ENCODE measurements around the gene ZNF467.

The ZNF467 gene

DNA sequence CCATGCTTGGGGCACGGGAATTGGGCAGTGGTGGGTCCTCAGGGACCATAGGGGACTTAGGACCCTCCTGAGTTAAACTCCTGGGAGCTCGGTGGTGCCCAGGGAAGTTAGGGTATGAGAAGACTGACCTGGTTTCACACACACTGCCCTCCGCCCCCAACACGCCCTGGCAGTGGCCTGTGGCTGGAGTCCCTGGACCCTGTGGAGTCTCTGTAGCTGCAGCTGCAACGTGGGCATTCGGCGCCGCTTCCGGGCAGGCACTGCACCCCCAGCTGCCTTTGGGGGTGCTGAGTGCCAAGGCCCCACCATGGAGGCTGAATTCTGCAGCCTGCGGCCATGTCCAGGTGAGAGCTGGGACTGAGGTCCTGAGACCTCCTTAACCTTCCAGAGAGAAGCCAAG is 34.9 kb upstream of the ZNF467 start:
- no peak for DNase-seq (ENCODE audit: low read depth in 2 of 3, low spot score in 1 of 3)

GRCh38 chr7:149806726-149807125 is 33.3 kb upstream of the ZNF467 start:
- DNase-seq (ENCODE audit: low read depth in 2 of 3, low spot score in 1 of 3), result no peak

- DNase-seq (ENCODE audit: low read depth in 2 of 3, low spot score in 1 of 3), result no peak
Observed at GRCh38 chr7:149804106-149804505, 30.7 kb upstream of the ZNF467 start.

- no peak for DNase-seq (ENCODE audit: low read depth in 2 of 3, low spot score in 1 of 3)
Observed at GRCh38 chr7:149803551-149804074, 30.2 kb upstream of the ZNF467 start.

- no peak for DNase-seq (ENCODE audit: low read depth in 2 of 3, low spot score in 1 of 3)
Observed at GRCh38 chr7:149802966-149803365, 29.6 kb upstream of the ZNF467 start.

GRCh38 chr7:149801816-149802215 is 28.4 kb upstream of the ZNF467 start:
- DNase-seq (ENCODE audit: low read depth in 2 of 3, low spot score in 1 of 3), result no peak

GRCh38 chr7:149801002-149801566 is 27.7 kb upstream of the ZNF467 start:
- no peak for DNase-seq (ENCODE audit: low read depth in 2 of 3, low spot score in 1 of 3)

DNA sequence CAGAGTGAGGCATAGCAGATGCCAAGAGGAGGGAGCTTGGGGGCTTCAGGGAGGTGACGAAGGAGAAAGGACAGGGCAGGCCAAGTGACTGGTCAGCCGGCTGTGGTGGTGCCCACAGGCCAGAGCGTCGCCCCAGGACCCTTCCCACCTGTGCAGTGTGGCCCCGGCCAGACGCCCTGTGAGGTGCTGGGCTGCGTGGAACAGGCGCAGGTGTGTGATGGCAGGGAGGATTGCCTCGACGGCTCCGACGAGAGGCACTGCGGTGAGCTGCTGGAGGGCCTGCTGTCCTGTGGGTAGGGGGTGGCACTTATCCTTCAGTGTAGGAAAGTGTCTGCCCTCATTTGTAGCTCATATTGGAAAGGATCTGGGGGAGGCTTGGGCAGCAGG is 26.8 kb upstream of the ZNF467 start:
- no peak for DNase-seq (ENCODE audit: low read depth in 2 of 3, low spot score in 1 of 3)

- DNase-seq (ENCODE audit: low read depth in 2 of 3, low spot score in 1 of 3), result peak; percentile 28 to 41 (median 30)
Observed at GRCh38 chr7:149799397-149800168, 26.2 kb upstream of the ZNF467 start.

- no peak for DNase-seq (ENCODE audit: low read depth in 2 of 3, low spot score in 1 of 3)
Observed at GRCh38 chr7:149797771-149798170, 24.4 kb upstream of the ZNF467 start.

GRCh38 chr7:149796287-149796860 is 23.0 kb upstream of the ZNF467 start:
- DNase-seq (ENCODE audit: low read depth in 2 of 3, low spot score in 1 of 3), result no peak

DNA sequence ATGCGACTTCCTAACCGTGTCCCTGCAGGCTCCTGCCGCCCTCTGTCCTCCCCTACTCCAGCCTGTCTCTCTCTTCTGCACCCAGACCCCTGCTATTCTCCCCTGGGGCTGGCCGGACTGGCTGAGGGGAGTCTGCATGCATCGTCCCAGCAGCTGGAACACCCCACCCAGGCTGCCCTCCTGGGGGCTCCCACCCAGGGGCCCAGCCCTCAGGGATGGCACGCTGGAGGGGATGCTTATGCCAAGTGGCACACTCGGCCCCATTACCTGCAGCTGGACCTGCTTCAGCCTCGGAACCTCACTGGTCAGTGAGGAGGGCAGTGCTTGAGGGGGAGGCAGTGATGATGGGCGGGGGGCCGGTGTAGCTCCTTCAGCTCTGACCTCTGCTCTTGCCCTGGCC is 21.7 kb upstream of the ZNF467 start:
- no peak for DNase-seq (ENCODE audit: low read depth in 2 of 3, low spot score in 1 of 3)

GRCh38 chr7:149794661-149795060 is 21.3 kb upstream of the ZNF467 start:
- DNase-seq (ENCODE audit: low read depth in 2 of 3, low spot score in 1 of 3), result no peak

GRCh38 chr7:149793261-149793660 is 19.9 kb upstream of the ZNF467 start:
- DNase-seq (ENCODE audit: low read depth in 2 of 3, low spot score in 1 of 3), result no peak

- no peak for DNase-seq (ENCODE audit: low read depth in 2 of 3, low spot score in 1 of 3)
Observed at GRCh38 chr7:149792220-149792595, 18.8 kb upstream of the ZNF467 start.

- no peak for DNase-seq (ENCODE audit: low read depth in 2 of 3, low spot score in 1 of 3)
Observed at GRCh38 chr7:149791411-149792219, 18.2 kb upstream of the ZNF467 start.

DNA sequence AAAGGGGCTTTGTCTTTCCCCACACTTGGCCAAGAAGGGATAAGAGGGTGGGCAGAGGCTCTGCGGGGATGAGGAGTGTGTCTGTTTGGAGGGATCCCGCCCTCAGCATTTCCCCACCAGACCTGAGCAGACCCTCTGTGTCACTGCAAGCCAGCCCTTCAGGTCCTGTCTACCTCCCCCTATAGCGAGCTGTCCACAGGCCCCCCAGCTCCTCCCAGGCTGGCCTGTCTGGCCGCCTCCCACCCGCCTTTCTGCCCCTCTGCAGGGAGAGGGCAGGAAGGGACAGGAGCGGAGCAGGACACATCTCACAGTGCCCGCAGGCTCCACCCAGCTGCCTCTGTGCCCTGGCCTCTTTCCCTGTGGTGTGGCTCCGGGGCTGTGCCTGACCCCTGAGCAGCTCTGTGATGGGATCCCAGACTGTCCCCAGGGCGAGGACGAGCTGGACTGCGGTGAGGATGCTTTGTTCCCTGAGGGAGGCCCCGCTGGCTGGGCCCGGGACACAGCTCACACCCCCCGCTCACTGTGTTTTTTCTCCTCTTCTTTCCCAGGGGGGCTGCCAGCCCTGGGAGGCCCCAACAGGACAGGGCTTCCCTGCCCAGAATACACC is 17.5 kb upstream of the ZNF467 start:
- no peak for DNase-seq (ENCODE audit: low read depth in 2 of 3, low spot score in 1 of 3)

GRCh38 chr7:149790146-149790548 is 16.8 kb upstream of the ZNF467 start:
- DNase-seq (ENCODE audit: low read depth in 2 of 3, low spot score in 1 of 3), result peak in 2 of 3 donors; percentile 30 to 43

DNA sequence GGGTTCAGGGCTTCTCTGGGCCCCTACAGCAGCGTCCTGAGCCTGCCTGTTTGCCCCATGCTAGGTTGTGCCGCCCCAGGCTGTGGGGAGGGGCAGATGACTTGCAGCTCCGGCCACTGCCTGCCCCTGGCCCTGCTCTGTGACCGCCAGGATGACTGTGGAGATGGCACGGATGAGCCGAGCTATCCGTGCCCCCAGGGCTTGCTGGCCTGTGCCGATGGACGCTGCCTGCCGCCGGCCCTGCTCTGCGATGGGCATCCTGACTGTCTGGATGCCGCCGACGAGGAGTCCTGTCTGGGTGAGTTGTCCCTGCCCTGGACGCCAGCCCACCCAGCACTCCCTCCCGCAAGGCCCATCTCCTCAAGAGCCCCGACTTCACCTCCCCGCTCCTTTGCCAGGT is 15.7 kb upstream of the ZNF467 start:
- DNase-seq (ENCODE audit: low read depth in 2 of 3, low spot score in 1 of 3), result no peak

DNA sequence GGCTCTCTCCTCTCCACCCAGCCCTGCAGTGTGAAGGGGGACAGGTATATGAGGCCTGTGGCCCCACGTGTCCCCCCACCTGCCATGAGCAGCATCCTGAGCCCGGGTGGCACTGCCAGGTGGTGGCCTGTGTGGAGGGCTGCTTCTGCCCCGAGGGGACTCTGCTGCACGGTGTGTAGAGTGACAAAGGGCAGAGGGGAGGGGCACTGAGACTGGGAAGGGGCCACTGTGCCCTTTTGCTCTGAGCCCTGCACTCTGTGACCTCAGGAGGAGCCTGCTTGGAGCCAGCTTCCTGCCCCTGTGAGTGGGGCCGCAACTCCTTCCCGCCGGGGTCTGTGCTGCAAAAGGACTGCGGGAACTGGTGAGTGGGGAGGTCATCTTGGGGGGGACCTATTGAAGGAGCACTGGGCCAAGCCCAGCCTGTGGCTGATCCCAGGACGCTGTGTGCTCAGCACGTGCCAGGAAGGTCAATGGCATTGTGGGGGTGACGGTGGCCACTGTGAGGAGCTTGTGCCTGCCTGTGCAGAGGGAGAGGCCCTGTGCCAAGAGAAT is 15.0 kb upstream of the ZNF467 start:
- no peak for DNase-seq (ENCODE audit: low read depth in 2 of 3, low spot score in 1 of 3)

Measured in stimulated activated CD4-positive, alpha-beta T cell treated with anti-CD3 and anti-CD28 coated beads, Interleukin-12 subunit alpha, Interleukin-12 subunit beta, amount 100 ng/mL, for 48 hours (primary cell).